AG09319 (cell line): ENCODE data around the gene ZNF205.
"Not testable (repeated sequence)": the region's sequence is repeated elsewhere in the genome, so short reads cannot be mapped to it uniquely, and the experiment has no call there.

Experiments
- DNase-seq: peaks from one replicate; pipeline ENCODE4 v3.0.0-alpha.2; 2010; ENCODE audit warnings: low read depth; ENCODE audit errors: extremely low read depth
- CTCF ChIP-seq: IDR thresholded peaks from 2 replicates; pipeline ENCODE4 v1.5.1; 2011; ENCODE audit warnings: low read depth, mild to moderate bottlenecking, inconsistent platforms, low read length, moderate library complexity

The ZNF205 gene

GRCh38 chr16:3166505-3166886, 54.1 kb downstream of the ZNF205 start:
- TF ChIP-seq CTCF: no peak
- DNase-seq: no peak

DNA sequence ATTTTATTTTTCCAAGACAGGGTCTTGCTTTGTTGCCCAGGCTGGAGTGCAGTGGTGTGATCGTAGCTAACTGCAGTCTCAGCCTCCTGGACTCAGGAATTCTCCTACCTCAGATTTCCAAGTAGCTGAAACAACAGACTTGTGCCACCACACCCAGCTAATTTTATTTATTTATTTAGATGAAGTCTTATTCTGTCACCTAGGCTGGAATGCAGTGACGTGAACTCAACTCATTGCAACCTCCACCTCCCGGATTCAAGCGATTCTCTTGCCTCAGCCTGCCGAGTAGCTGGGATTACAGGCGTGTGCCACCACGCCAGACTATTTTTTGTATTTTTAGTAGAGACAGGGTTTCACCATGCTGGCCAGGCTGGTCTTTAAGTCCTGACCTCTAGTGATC, 56.3 kb downstream of the ZNF205 start:
- DNase-seq: not testable (repeated sequence)
